Measurements from ENCODE around the gene UVSSA.

UVSSA gene

DNA sequence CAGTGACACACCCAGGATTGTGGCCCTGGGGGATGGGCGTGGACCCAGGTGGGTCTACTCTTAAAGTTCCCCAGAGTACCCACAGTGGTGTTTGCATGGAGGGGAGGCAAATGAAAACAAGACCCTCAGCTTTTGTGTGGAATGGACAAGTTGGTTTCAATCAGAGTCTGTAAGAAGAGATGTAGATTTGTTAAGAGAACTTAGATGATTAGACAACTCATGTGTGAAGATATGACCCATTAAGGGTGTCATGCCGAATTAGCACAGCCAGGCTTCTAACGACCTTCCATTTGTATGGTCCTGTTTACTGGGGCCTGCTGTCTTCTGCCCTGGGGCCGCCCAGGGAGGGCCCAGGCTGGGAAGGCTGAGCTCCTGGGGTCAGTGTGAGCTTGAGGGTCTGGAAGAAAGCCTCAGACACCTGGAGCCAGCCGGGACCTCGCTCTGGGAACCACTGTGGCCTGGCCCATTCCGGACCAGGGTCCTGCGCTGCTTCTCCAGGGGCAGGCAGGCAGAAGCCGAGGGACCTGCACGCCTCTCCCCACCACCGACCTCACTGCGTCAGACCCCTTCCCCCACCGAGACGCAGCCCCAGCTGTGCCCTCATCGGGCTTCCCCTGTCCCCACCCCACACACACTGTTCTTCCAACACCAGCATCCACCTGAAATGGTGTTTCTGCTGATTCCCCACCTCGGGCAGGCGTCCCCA is 20.4 kb downstream of the UVSSA start:
- Mint-ChIP-seq H3K36me3 (ENCODE audit: low read depth) (peaks cover 22% of the 10 kb centered on the region), H3K27me3 (ENCODE audit: low read depth) (peaks cover 3% of the 10 kb centered on the region), H3K9me3 (no peaks in the 10 kb centered on the region), H3K4me3 (no peak overlapping the region), H3K4me1 (no peaks in the 10 kb centered on the region), H3K27ac (no peak overlapping the region)
- TF ChIP-seq, protein P1, sequence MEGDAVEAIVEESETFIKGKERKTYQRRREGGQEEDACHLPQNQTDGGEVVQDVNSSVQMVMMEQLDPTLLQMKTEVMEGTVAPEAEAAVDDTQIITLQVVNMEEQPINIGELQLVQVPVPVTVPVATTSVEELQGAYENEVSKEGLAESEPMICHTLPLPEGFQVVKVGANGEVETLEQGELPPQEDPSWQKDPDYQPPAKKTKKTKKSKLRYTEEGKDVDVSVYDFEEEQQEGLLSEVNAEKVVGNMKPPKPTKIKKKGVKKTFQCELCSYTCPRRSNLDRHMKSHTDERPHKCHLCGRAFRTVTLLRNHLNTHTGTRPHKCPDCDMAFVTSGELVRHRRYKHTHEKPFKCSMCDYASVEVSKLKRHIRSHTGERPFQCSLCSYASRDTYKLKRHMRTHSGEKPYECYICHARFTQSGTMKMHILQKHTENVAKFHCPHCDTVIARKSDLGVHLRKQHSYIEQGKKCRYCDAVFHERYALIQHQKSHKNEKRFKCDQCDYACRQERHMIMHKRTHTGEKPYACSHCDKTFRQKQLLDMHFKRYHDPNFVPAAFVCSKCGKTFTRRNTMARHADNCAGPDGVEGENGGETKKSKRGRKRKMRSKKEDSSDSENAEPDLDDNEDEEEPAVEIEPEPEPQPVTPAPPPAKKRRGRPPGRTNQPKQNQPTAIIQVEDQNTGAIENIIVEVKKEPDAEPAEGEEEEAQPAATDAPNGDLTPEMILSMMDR (IDR thresholded peaks at IDR 0.05; ENCODE audit: unreplicated experiment in 3 of 3) = no peak

DNA sequence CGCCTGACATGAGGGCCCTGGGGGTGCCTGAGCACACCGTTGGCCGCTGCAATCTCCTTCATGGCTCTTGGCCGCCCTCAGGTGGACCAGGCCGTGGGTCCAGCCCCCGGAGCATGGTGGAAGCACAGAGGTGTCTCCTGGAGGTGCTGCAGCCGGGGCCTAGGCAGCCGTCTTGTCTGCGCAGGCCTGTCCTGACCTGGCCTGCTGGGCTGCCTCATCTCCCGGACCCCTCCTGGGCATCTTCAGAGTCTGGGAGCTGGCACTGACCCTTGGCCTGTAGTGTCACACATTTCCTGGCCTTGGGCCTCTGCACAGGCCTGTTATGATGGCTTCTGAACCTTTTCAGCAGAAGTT is 20.9 kb downstream of the UVSSA start:
- peaks cover 27% of the 10 kb centered on the region for H3K36me3 Mint-ChIP-seq (ENCODE audit: low read depth)
- no peaks in the 10 kb centered on the region for H3K9me3 Mint-ChIP-seq
- no peak overlapping the region for H3K27ac Mint-ChIP-seq
- TF ChIP-seq, protein P1 (IDR thresholded peaks at IDR 0.05; ENCODE audit: unreplicated experiment in 3 of 3) = no peak
- H3K4me3 Mint-ChIP-seq = no peak overlapping the region
- H3K4me1 Mint-ChIP-seq = no peaks in the 10 kb centered on the region
- H3K27me3 Mint-ChIP-seq (ENCODE audit: low read depth) = peaks cover 3% of the 10 kb centered on the region

DNA sequence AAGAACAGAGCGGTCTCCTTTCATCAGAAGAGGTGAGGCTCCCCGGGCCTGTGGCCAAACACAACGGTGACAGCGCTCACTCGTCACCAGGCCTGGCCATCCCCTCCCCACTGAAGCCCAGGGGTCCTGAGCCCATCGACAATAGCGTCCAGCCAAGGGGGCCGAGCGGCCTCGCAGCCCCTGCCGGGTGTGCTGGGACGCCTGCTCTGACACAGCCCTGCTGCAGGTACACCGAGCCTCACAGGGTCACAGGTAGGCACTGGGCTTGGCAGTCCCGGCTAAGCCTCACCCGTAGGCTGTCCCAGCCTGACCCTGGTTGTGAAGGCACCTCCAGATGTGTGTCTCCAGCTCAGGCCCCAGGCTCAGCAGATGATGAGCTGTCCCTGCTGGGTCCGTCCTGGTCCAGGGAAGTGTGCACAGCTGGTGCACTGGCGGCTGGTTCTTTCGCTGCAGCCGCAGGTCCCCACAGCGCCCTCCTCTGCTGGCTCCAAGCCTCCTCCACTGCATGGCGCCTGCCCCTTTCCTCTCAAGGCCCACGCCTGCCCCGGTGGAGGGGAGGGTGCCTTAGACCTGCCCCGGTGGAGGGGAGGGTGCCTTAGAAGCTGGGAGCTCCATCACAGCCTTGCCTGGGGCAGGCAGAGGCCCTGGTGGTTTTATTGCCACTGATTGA is 21.5 kb downstream of the UVSSA start:
- H3K4me3 Mint-ChIP-seq = no peak overlapping the region
- no peaks in the 10 kb centered on the region for H3K4me1 Mint-ChIP-seq
- H3K27me3 Mint-ChIP-seq (ENCODE audit: low read depth) = peaks cover 3% of the 10 kb centered on the region
- peaks cover 34% of the 10 kb centered on the region for H3K36me3 Mint-ChIP-seq (ENCODE audit: low read depth)
- peaks cover 3% of the 10 kb centered on the region for H3K9me3 Mint-ChIP-seq
- H3K27ac Mint-ChIP-seq = no peak overlapping the region
- TF ChIP-seq, protein P1 (IDR thresholded peaks at IDR 0.05; ENCODE audit: unreplicated experiment in 3 of 3) = no peak

DNA sequence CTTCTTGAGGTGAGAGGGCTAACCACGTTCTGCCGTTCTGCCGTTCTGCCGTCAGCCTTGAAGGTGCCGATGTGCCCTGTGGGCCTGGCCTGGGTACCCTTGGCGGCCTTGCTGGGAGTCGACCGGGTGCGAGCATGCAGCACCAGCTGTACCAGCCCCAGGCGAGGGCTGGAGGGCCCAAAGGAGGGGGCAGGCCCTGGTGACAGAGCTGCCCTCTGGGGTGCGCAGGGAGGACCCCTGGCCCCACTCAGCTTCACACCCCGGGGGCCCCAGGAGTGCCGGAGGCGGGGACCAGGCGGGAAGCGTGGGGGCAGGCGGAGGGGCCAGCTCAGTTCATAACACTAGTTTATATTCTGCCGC is 22.1 kb downstream of the UVSSA start:
- no peaks in the 10 kb centered on the region for H3K4me1 Mint-ChIP-seq
- H3K27ac Mint-ChIP-seq = no peak overlapping the region
- H3K36me3 Mint-ChIP-seq (ENCODE audit: low read depth) = peaks cover 39% of the 10 kb centered on the region
- peaks cover 3% of the 10 kb centered on the region for H3K27me3 Mint-ChIP-seq (ENCODE audit: low read depth)
- peaks cover 4% of the 10 kb centered on the region for H3K9me3 Mint-ChIP-seq
- H3K4me3 Mint-ChIP-seq = no peak overlapping the region
- TF ChIP-seq, protein P1 (IDR thresholded peaks at IDR 0.05; ENCODE audit: unreplicated experiment in 3 of 3) = no peak

DNA sequence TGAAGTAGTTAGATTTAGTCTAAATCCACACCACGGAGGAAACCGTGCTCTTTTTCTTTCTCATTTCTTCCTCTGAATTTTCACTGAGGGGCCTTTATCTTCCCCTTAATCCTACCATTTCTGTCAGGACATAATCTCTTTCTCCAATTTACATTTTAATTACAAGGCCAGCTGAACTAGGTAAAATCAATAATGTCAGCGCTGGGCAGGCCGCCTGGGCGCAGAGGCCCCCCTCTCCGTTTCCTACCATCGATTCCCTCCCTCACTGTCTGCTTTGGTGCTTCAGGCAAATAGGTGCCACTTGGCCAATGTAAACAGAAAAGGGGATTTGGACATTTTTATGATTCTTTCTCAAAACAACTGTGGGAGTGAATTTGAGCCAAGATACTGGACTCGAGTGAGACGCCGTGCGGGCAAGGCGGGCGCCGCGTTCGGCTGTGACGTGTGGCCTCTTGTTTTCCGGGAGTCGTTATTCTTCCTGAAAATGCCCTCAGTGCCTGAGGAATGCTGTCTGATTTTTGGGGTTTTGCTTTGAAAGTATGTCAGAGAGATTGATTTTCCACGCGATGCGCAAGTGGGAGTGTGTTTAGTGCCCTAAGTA is 22.6 kb downstream of the UVSSA start:
- H3K27ac Mint-ChIP-seq = no peak overlapping the region
- H3K9me3 Mint-ChIP-seq = peaks cover 4% of the 10 kb centered on the region
- TF ChIP-seq, protein P1 (IDR thresholded peaks at IDR 0.05; ENCODE audit: unreplicated experiment in 3 of 3) = no peak

More for the DNA sequence above, 22.6 kb downstream of the UVSSA start:
- peaks cover 3% of the 10 kb centered on the region for H3K27me3 Mint-ChIP-seq (ENCODE audit: low read depth)
- no peaks in the 10 kb centered on the region for H3K4me1 Mint-ChIP-seq
- no peak overlapping the region for H3K4me3 Mint-ChIP-seq
- H3K36me3 Mint-ChIP-seq (ENCODE audit: low read depth) = peaks cover 39% of the 10 kb centered on the region
